HFFc6 (cell line): ENCODE results near the gene TRPT1. TPM values are rescaled to one million over a fixed set of nuclear protein-coding genes. Genes with fewer than 3 reads are reported as not detected.

Experiments
- DNase-seq: peaks from one replicate; pipeline ENCODE4 v3.0.0-alpha.2; 2018
- H3K27ac Mint-ChIP-seq: 2 replicates; pipeline ENCODE4 v1.8.0; 2020; ENCODE audit warnings: mild to moderate bottlenecking, mixed read lengths
- H3K27me3 Mint-ChIP-seq: 2 replicates; pipeline ENCODE4 v1.8.0; 2021; ENCODE audit warnings: mild to moderate bottlenecking, moderate library complexity, mixed read lengths; ENCODE audit not compliant: insufficient read depth
- H3K36me3 Mint-ChIP-seq: 2 replicates; pipeline ENCODE4 v1.8.0; 2021; ENCODE audit warnings: low read depth, mixed read lengths
- H3K4me1 Mint-ChIP-seq: 2 replicates; pipeline ENCODE4 v1.8.0; 2020; ENCODE audit warnings: low read depth, mixed read lengths
- H3K4me3 Mint-ChIP-seq: 2 replicates; pipeline ENCODE4 v1.8.0; 2020; ENCODE audit warnings: mild to moderate bottlenecking, moderate library complexity, mixed read lengths
- H3K9me3 Mint-ChIP-seq: 2 replicates; pipeline ENCODE4 v1.8.0; 2020; ENCODE audit warnings: mild to moderate bottlenecking, mixed read lengths
- CTCF ChIP-seq: fragments of 200-600 bp; sonication (generic); IDR thresholded peaks from 2 replicates; pipeline ENCODE4 v1.5.0; 2021; ENCODE audit warnings: antibody characterized with exemption, mild to moderate bottlenecking
- total RNA-seq, 6 experiments: library from RNA; stranded (reverse); fragmentation: NEBNext Ultra II Directional; extraction: Animal tissue kit (Norgen Biotek cat#: 25700); gene quantifications; 2 replicates in 1 of 6; 3 replicates in 5 of 6; pipeline ENCODE4 v1.2.3, GENCODE V29; 2021

TRPT1 gene
- total RNA-seq, 6 experiments from 2014 or later: 32.6 to 41.1 (median 39.7) TPM

- Mint-ChIP-seq H3K36me3 (no peaks in the 10 kb centered on the region), H3K4me1 (peaks cover 22% of the 10 kb centered on the region), H3K4me3 (peak overlapping the region; percentile 84), H3K27ac (no peak overlapping the region), H3K9me3 (no peaks in the 10 kb centered on the region), H3K27me3 (no peaks in the 10 kb centered on the region)
- TF ChIP-seq CTCF: no peak
- no peak for DNase-seq
These were observed 9.6 kb upstream of the TRPT1 start for GRCh38 chr11:64235437-64236161.

- peak overlapping the region; percentile 84 for H3K4me3 Mint-ChIP-seq
- H3K9me3 Mint-ChIP-seq: no peaks in the 10 kb centered on the region
- TF ChIP-seq CTCF: peak; percentile 30
- no peak for DNase-seq
- no peaks in the 10 kb centered on the region for H3K36me3 Mint-ChIP-seq
- no peak overlapping the region for H3K27ac Mint-ChIP-seq
- H3K27me3 Mint-ChIP-seq: no peaks in the 10 kb centered on the region
- H3K4me1 Mint-ChIP-seq: peaks cover 16% of the 10 kb centered on the region
These were observed 8.8 kb upstream of the TRPT1 start for GRCh38 chr11:64234647-64235379.

- H3K27ac Mint-ChIP-seq: peak within 1 kb of the TSS; percentile 26; the same call in 1 of the 2 replicates
- peaks cover 22% of the 10 kb centered on the region for H3K4me1 Mint-ChIP-seq
- TF ChIP-seq CTCF: no peak
- DNase-seq: no peak
- no peaks in the 10 kb centered on the region for H3K36me3 Mint-ChIP-seq
- H3K4me3 Mint-ChIP-seq: peak within 1 kb of the TSS; percentile 84
- H3K27me3 Mint-ChIP-seq: no peaks in the 10 kb centered on the region
- H3K9me3 Mint-ChIP-seq: no peaks in the 10 kb centered on the region
These were observed 8.1 kb upstream of the TRPT1 start, which contains the start of gene VEGFB for GRCh38 chr11:64233913-64234586. Gene VEGFB, plus strand, starts transcription at chr11:64234584. Its CDS starts 250 bp downstream, at chr11:64234834.

- Mint-ChIP-seq H3K9me3 (no peaks in the 10 kb centered on the region), H3K27ac (no peak overlapping the region), H3K27me3 (no peaks in the 10 kb centered on the region), H3K4me1 (peaks cover 22% of the 10 kb centered on the region), H3K36me3 (no peaks in the 10 kb centered on the region), H3K4me3 (no peak overlapping the region)
- no peak for TF ChIP-seq CTCF
- DNase-seq: no peak
These were observed 7.0 kb upstream of the TRPT1 start for GRCh38 chr11:64232967-64233315.

GRCh38 chr11:64232182-64232966 lies 6.4 kb upstream of the TRPT1 start:
- no peaks in the 10 kb centered on the region for H3K36me3 Mint-ChIP-seq
- no peak for DNase-seq
- H3K4me3 Mint-ChIP-seq: no peak overlapping the region; the same call in 1 of the 2 replicates
- no peaks in the 10 kb centered on the region; the same call in 1 of the 2 replicates for H3K27me3 Mint-ChIP-seq
- peaks cover 26% of the 10 kb centered on the region for H3K4me1 Mint-ChIP-seq
- no peak for TF ChIP-seq CTCF
- H3K9me3 Mint-ChIP-seq: no peaks in the 10 kb centered on the region
- no peak overlapping the region for H3K27ac Mint-ChIP-seq
